ENCODE data around the gene SBNO1. TPM values are rescaled to one million over a fixed set of nuclear protein-coding genes. Genes with fewer than 3 reads are reported as not detected.

SBNO1 gene
- total RNA-seq, 1 donor from 2014 or later: 50.4 TPM

- peaks cover 41% of the 10 kb centered on the region for H3K36me3 Mint-ChIP-seq (ENCODE audit: low read depth, unreplicated experiment)
- Histone ChIP-seq H3K9ac (ENCODE audit: low read length) (no peak overlapping the region), H3K4me2 (ENCODE audit: low read length) (no peak overlapping the region), H4K20me1 (ENCODE audit: insufficient read depth, low read length) (peaks cover 66% of the 10 kb centered on the region), H3K27ac (ENCODE audit: low read depth, low read length) (no peak overlapping the region), H3K36me3 (ENCODE audit: insufficient read depth, low read length) (peaks cover 57% of the 10 kb centered on the region), H3K4me3 (ENCODE audit: insufficient read depth, low read depth, low read length) (no peak overlapping the region), H3K79me2 (ENCODE audit: insufficient read depth, low read length) (peaks cover 88% of the 10 kb centered on the region), H3K4me1 (ENCODE audit: insufficient read depth, low read length) (peaks cover 23% of the 10 kb centered on the region), H3K27me3 (ENCODE audit: insufficient read depth, low read length) (no peaks in the 10 kb centered on the region), H2AFZ (ENCODE audit: low read depth, low read length) (no peak overlapping the region), H3K9me3 (ENCODE audit: insufficient read depth, low read depth, low read length) (no peaks in the 10 kb centered on the region)
- no peaks in the 10 kb centered on the region for H3K9me3 Mint-ChIP-seq (ENCODE audit: unreplicated experiment)
- H3K4me3 Mint-ChIP-seq (ENCODE audit: unreplicated experiment): no peak overlapping the region
- no peak for TF ChIP-seq EZH2 (IDR thresholded peaks at IDR 0.05; ENCODE audit: insufficient read depth, low read length)
- no peak for TF ChIP-seq CTCF (IDR thresholded peaks at IDR 0.05; ENCODE audit: insufficient read depth, low read depth, low read length)
- peaks cover 12% of the 10 kb centered on the region for H3K4me1 Mint-ChIP-seq (ENCODE audit: low read depth, unreplicated experiment)
- no peak overlapping the region for H3K27ac Mint-ChIP-seq (ENCODE audit: unreplicated experiment)
- FAIRE-seq: no peak
- H3K27me3 Mint-ChIP-seq (ENCODE audit: low read depth, unreplicated experiment): no peaks in the 10 kb centered on the region
- DNase-seq (ENCODE audit: low read depth): no peak
These were observed 29.1 kb upstream of the SBNO1 start for GRCh38 chr12:123393747-123394146.

GRCh38 chr12:123391546-123392343 is 27.1 kb upstream of the SBNO1 start:
- no peaks in the 10 kb centered on the region for H3K9me3 ChIP-seq (ENCODE audit: insufficient read depth, low read depth, low read length)
- no peak for FAIRE-seq
- H3K9ac ChIP-seq (ENCODE audit: low read length): no peak overlapping the region
- no peak overlapping the region for H3K27ac ChIP-seq (ENCODE audit: low read depth, low read length)
- H3K4me3 ChIP-seq (ENCODE audit: insufficient read depth, low read depth, low read length): no peak overlapping the region
- H3K4me1 ChIP-seq (ENCODE audit: insufficient read depth, low read length): peaks cover 20% of the 10 kb centered on the region
- peaks cover 12% of the 10 kb centered on the region for H3K4me1 Mint-ChIP-seq (ENCODE audit: low read depth, unreplicated experiment)
- no peaks in the 10 kb centered on the region for H3K27me3 Mint-ChIP-seq (ENCODE audit: low read depth, unreplicated experiment)
- H3K4me2 ChIP-seq (ENCODE audit: low read length): no peak overlapping the region
- peaks cover 51% of the 10 kb centered on the region for H3K36me3 ChIP-seq (ENCODE audit: insufficient read depth, low read length)
- TF ChIP-seq EZH2 (IDR thresholded peaks at IDR 0.05; ENCODE audit: insufficient read depth, low read length) (no peak), CTCF (IDR thresholded peaks at IDR 0.05; ENCODE audit: insufficient read depth, low read depth, low read length) (no peak)
- H2AFZ ChIP-seq (ENCODE audit: low read depth, low read length): no peak overlapping the region
- H3K36me3 Mint-ChIP-seq (ENCODE audit: low read depth, unreplicated experiment): peaks cover 34% of the 10 kb centered on the region
- no peaks in the 10 kb centered on the region for H3K27me3 ChIP-seq (ENCODE audit: insufficient read depth, low read length)
- H3K27ac Mint-ChIP-seq (ENCODE audit: unreplicated experiment): peak overlapping the region; percentile 19
- no peak for DNase-seq (ENCODE audit: low read depth)
- no peaks in the 10 kb centered on the region for H3K9me3 Mint-ChIP-seq (ENCODE audit: unreplicated experiment)
- H3K4me3 Mint-ChIP-seq (ENCODE audit: unreplicated experiment): no peak overlapping the region
- H3K79me2 ChIP-seq (ENCODE audit: insufficient read depth, low read length): peaks cover 86% of the 10 kb centered on the region
- peaks cover 49% of the 10 kb centered on the region for H4K20me1 ChIP-seq (ENCODE audit: insufficient read depth, low read length)

Data from astrocyte (in vitro differentiated cells and primary cell).